Cardiac muscle cell (in vitro differentiated cells and primary cell): Measurements from ENCODE around the gene TBC1D10B. TPM values are rescaled to one million over a fixed set of nuclear protein-coding genes. Genes with fewer than 3 reads are reported as not detected.
A peak's percentile ranks its signal among the peaks of the same experiment; 100 is the strongest.

Source experiments
- DNase-seq, 2 donors: peaks; one replicate each; pipeline versions ENCODE4 v3.0.0 to v3.0.0-alpha.2; 2010 to 2017; ENCODE audit warnings: low read depth in 1 of 2, low spot score in 1 of 2
- H3K27ac ChIP-seq: fragments of 200-600 bp; sonication (generic); 2 replicates; pipeline ENCODE4 v1.5.1; 2016
- H3K27me3 ChIP-seq: fragments of 200-600 bp; sonication (generic); 2 replicates; pipeline ENCODE4 v1.6.0; 2016; ENCODE audit warnings: control low read depth
- H3K36me3 ChIP-seq: fragments of 200-600 bp; sonication (generic); 2 replicates; pipeline ENCODE4 v1.5.1; 2016; ENCODE audit warnings: control low read depth
- H3K4me1 ChIP-seq: fragments of 200-600 bp; sonication (generic); 2 replicates; pipeline ENCODE4 v1.8.1; 2017; ENCODE audit warnings: low read depth, mild to moderate bottlenecking, mixed run types
- H3K4me3 ChIP-seq: fragments of 200-600 bp; sonication (generic); 2 replicates; pipeline ENCODE4 v1.5.1; 2016; ENCODE audit warnings: mild to moderate bottlenecking
- H3K9me3 ChIP-seq: fragments of 200-600 bp; sonication (generic); 2 replicates; pipeline ENCODE4 v1.5.1; 2017; ENCODE audit warnings: low read depth, mild to moderate bottlenecking, control low read depth
- CTCF ChIP-seq: IDR thresholded peaks from 2 replicates; pipeline ENCODE4 v1.5.1; 2012; ENCODE audit warnings: low read depth, mild to moderate bottlenecking, low read length
- polyA plus RNA-seq: library from polyadenylated mRNA; unstranded; fragments of >200 nt; fragmentation: Nextera tagmentation; extraction: Ambion mirVana; gene quantifications from 2 replicates; pipeline ENCODE4 v1.2.1, GENCODE V29; 2016
- total RNA-seq: library from RNA; depleted of rRNA; stranded (reverse); fragments of >200 nt; gene quantifications from 2 replicates; pipeline ENCODE4 v1.2.3, GENCODE V29; 2016

TBC1D10B gene
- total and polyA plus RNA-seq, 2 experiments from 2014 or later, result 39.9 to 58.4 TPM

DNA sequence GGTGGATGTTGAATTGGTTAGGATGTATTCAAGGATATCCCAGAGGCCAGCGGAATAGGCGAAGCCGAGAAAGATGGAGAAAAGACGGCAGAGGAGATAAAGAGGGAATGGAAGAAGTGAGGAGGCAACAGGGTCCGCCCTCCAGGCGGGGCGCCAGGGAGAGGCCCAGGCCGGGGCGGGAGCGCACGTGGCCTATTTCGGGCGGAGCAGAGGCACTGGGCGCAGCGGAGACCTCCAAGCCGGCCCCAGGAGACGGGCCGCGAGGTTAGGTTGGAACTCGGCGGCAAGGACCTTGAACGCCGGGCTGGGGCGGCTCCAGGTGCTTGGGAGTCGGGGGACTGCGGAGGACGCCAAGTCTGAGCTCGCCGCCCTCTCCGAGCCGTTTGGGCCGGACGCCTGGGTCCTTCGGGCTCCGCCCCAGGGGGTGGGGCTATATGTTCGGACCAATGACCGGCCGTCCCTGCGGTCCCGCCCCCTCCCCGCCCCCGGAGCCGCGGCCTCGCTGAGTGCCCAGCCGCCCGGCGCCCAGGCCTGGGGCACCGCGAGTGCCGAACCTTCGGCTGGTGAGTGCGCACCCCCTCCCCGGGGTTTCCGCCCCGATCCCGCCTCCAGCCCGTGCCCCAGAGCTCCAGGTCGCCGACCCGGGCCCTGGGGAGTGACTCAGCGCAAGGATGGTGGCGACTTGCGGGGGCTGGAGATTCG lies 37.0 kb upstream of the TBC1D10B start, which contains the start of gene ZNF771:
Gene ZNF771, plus strand, starts transcription at position 505 of the 702 bp plus-strand sequence. CDS start 448 bp downstream, outside the sequence.
- no peaks in the 10 kb centered on the region for H3K27me3 ChIP-seq
- peak within 1 kb of the TSS; percentile 46 for H3K4me3 ChIP-seq
- peak; percentile 92 for DNase-seq
- H3K36me3 ChIP-seq, result no peaks in the 10 kb centered on the region
- H3K27ac ChIP-seq, result peak within 1 kb of the TSS; percentile 66
- H3K9me3 ChIP-seq, result no peaks in the 10 kb centered on the region
- no peaks in the 10 kb centered on the region for H3K4me1 ChIP-seq
- TF ChIP-seq CTCF, result no peak

- Histone ChIP-seq H3K4me1 (no peaks in the 10 kb centered on the region), H3K27ac (no peak overlapping the region), H3K9me3 (no peaks in the 10 kb centered on the region), H3K4me3 (peak overlapping the region; percentile 46), H3K27me3 (no peaks in the 10 kb centered on the region), H3K36me3 (no peaks in the 10 kb centered on the region)
- no peak for TF ChIP-seq CTCF
- DNase-seq, result no peak
These were observed 36.5 kb upstream of the TBC1D10B start for GRCh38 chr16:30406795-30407101.

GRCh38 chr16:30401768-30402425 lies 31.6 kb upstream of the TBC1D10B start:
- DNase-seq, result no peak
- no peak for TF ChIP-seq CTCF
- peaks cover 10% of the 10 kb centered on the region for H3K4me1 ChIP-seq
- H3K4me3 ChIP-seq, result no peak overlapping the region
- H3K36me3 ChIP-seq, result no peaks in the 10 kb centered on the region
- no peaks in the 10 kb centered on the region for H3K9me3 ChIP-seq
- H3K27ac ChIP-seq, result peak overlapping the region; percentile 99
- H3K27me3 ChIP-seq, result no peaks in the 10 kb centered on the region

- Histone ChIP-seq H3K36me3 (no peaks in the 10 kb centered on the region), H3K4me1 (peaks cover 15% of the 10 kb centered on the region), H3K9me3 (no peaks in the 10 kb centered on the region), H3K4me3 (peak overlapping the region; percentile 59), H3K27ac (peak overlapping the region; percentile 99), H3K27me3 (no peaks in the 10 kb centered on the region)
- no peak for TF ChIP-seq CTCF
- DNase-seq, result no peak
These were observed 29.3 kb upstream of the TBC1D10B start for GRCh38 chr16:30399435-30400186.

GRCh38 chr16:30398661-30399434 lies 28.6 kb upstream of the TBC1D10B start:
- no peaks in the 10 kb centered on the region for H3K9me3 ChIP-seq
- no peaks in the 10 kb centered on the region for H3K27me3 ChIP-seq
- no peak for DNase-seq
- no peaks in the 10 kb centered on the region for H3K36me3 ChIP-seq
- H3K4me1 ChIP-seq, result peaks cover 20% of the 10 kb centered on the region
- peak overlapping the region; percentile 99 for H3K27ac ChIP-seq
- no peak overlapping the region for H3K4me3 ChIP-seq
- no peak for TF ChIP-seq CTCF
